Activated B cell treated with CpG ODN at 0.5 μM for 24 hours (primary cell): ENCODE results near the gene SP4. TPM values are rescaled to one million over a fixed set of nuclear protein-coding genes. Genes with fewer than 3 reads are reported as not detected.

ENCODE experiments used
- ATAC-seq: fragments of 200-7000 bp; cut with Tn5 transposase; one replicate; pipeline ENCODE4 v1.10.0; 2021; ENCODE audit warnings: low read depth, mild to moderate bottlenecking, moderate library complexity
- CTCF ChIA-PET: fragments of 350-600 bp; sonication (Branson Sonifier 250); formaldehyde crosslinking; loops from one replicate; lab custom pipeline; 2021; ENCODE audit warnings: antibody characterized with exemption; lab: Charles Lee
- POLR2A ChIA-PET: fragments of 350-600 bp; sonication (Branson Sonifier 250); formaldehyde crosslinking; loops from one replicate; lab custom pipeline; 2021; ENCODE audit warnings: antibody characterized with exemption; lab: Charles Lee
- DNase-seq: peaks from one replicate; pipeline ENCODE4 v3.0.0; 2022
- H3K27ac Mint-ChIP-seq: one replicate; pipeline ENCODE4 v1.8.0; 2020; ENCODE audit warnings: mixed read lengths
- H3K27me3 Mint-ChIP-seq: one replicate; pipeline ENCODE4 v1.8.0; 2021; ENCODE audit warnings: mixed read lengths
- H3K36me3 Mint-ChIP-seq: one replicate; pipeline ENCODE4 v1.8.0; 2021; ENCODE audit warnings: low read depth, mixed read lengths
- H3K4me1 Mint-ChIP-seq: one replicate; pipeline ENCODE4 v1.8.0; 2021; ENCODE audit warnings: mixed read lengths
- H3K4me3 Mint-ChIP-seq: one replicate; pipeline ENCODE4 v1.8.0; 2020; ENCODE audit warnings: mild to moderate bottlenecking, mixed read lengths
- H3K9me3 Mint-ChIP-seq: one replicate; pipeline ENCODE4 v1.8.0; 2020; ENCODE audit warnings: mixed read lengths
- CTCF ChIP-seq: fragments of 200-600 bp; IDR thresholded peaks from one replicate; pipeline ENCODE4 v1.8.0; 2022; ENCODE audit warnings: antibody characterized with exemption, mild to moderate bottlenecking
- intact Hi-C: fragments of 100-400 bp; cut with micrococcal nuclease; formaldehyde crosslinking; loops from one replicate; pipeline ENCODE4 v1.15.1; 2024
- total RNA-seq: library from RNA; stranded (reverse); gene quantifications from 2 replicates; pipeline ENCODE4 v1.2.3, GENCODE V29; 2022

The SP4 gene
- total RNA-seq, 1 donor from 2014 or later: 28.7 TPM

- CTCF ChIA-PET: no interaction called here
- ATAC-seq (no peak), DNase-seq (no peak)
- intact Hi-C loops: loop anchor here (5.0 kb wide), 1 partner anchor 37 kb away; no protein-coding TSS in a partner anchor
- POLR2A ChIA-PET: no interaction called here
- no peak for TF ChIP-seq CTCF
- H3K4me1 Mint-ChIP-seq: peaks cover 29% of the 10 kb centered on the region
- H3K27ac Mint-ChIP-seq: no peak overlapping the region
- peaks cover 19% of the 10 kb centered on the region for H3K36me3 Mint-ChIP-seq
- H3K4me3 Mint-ChIP-seq: no peak overlapping the region
- H3K9me3 Mint-ChIP-seq: no peaks in the 10 kb centered on the region
- H3K27me3 Mint-ChIP-seq: no peaks in the 10 kb centered on the region
Measured at GRCh38 chr7:21468969-21469368, 41.1 kb downstream of the SP4 start.

- Mint-ChIP-seq H3K27ac (no peak overlapping the region), H3K36me3 (peaks cover 22% of the 10 kb centered on the region), H3K4me1 (peaks cover 33% of the 10 kb centered on the region), H3K27me3 (no peaks in the 10 kb centered on the region), H3K9me3 (no peaks in the 10 kb centered on the region), H3K4me3 (no peak overlapping the region)
- ChIA-PET CTCF (no interaction called here), POLR2A (no interaction called here)
- no peak for ATAC-seq
- intact Hi-C loops: loop anchor here (5.0 kb wide), 1 partner anchor 38 kb away; no protein-coding TSS in a partner anchor
- TF ChIP-seq CTCF: no peak
- DNase-seq: no peak
Measured at GRCh38 chr7:21469894-21470293, 42.0 kb downstream of the SP4 start.

- no peak for ATAC-seq
- H3K4me3 Mint-ChIP-seq: no peak overlapping the region
- intact Hi-C loops: no loop called here
- ChIA-PET POLR2A (no interaction called here), CTCF (no interaction called here)
- DNase-seq: no peak
- no peak for TF ChIP-seq CTCF
- H3K9me3 Mint-ChIP-seq: no peaks in the 10 kb centered on the region
- peaks cover 14% of the 10 kb centered on the region for H3K36me3 Mint-ChIP-seq
- H3K27ac Mint-ChIP-seq: peak overlapping the region; percentile 36
- H3K4me1 Mint-ChIP-seq: peaks cover 27% of the 10 kb centered on the region
- no peaks in the 10 kb centered on the region for H3K27me3 Mint-ChIP-seq
Measured at GRCh38 chr7:21472029-21472428, 44.1 kb downstream of the SP4 start.

- Mint-ChIP-seq H3K27me3 (no peaks in the 10 kb centered on the region), H3K27ac (no peak overlapping the region), H3K4me3 (no peak overlapping the region), H3K36me3 (peaks cover 51% of the 10 kb centered on the region), H3K4me1 (peaks cover 34% of the 10 kb centered on the region), H3K9me3 (no peaks in the 10 kb centered on the region)
- DNase-seq (no peak), ATAC-seq (no peak)
- POLR2A ChIA-PET: no interaction called here
- CTCF ChIA-PET: no interaction called here
- intact Hi-C loops: no loop called here
- no peak for TF ChIP-seq CTCF
Measured at GRCh38 chr7:21476429-21476828, 48.5 kb downstream of the SP4 start.

GRCh38 chr7:21480693-21481403 is 53.0 kb downstream of the SP4 start:
- H3K4me3 Mint-ChIP-seq: no peak overlapping the region
- no peaks in the 10 kb centered on the region for H3K27me3 Mint-ChIP-seq
- ChIA-PET POLR2A (no interaction called here), CTCF (no interaction called here)
- intact Hi-C loops: no loop called here
- H3K36me3 Mint-ChIP-seq: peaks cover 59% of the 10 kb centered on the region
- DNase-seq: no peak
- no peak for TF ChIP-seq CTCF
- H3K4me1 Mint-ChIP-seq: peaks cover 14% of the 10 kb centered on the region
- no peak for ATAC-seq
- H3K9me3 Mint-ChIP-seq: no peaks in the 10 kb centered on the region
- H3K27ac Mint-ChIP-seq: no peak overlapping the region
